A172 (cell line): ENCODE measurements around the gene MEIOB. TPM values are rescaled to one million over a fixed set of nuclear protein-coding genes. Genes with fewer than 3 reads are reported as not detected.
"Not testable (repeated sequence)": the region's sequence is repeated elsewhere in the genome, so short reads cannot be mapped to it uniquely, and the experiment has no call there.

Experiments
- DNase-seq: peaks from one replicate; pipeline ENCODE4 v3.0.0-alpha.2; 2015; ENCODE audit warnings: low spot score
- total RNA-seq: library from RNA; depleted of rRNA; stranded (reverse); fragments of >200 nt; shearing (Covaris generic); gene quantifications from 2 replicates; pipeline ENCODE4 v1.2.3, GENCODE V29; 2014

The MEIOB gene
- total RNA-seq, 1 experiment from 2014 or later: 0.38 TPM

- DNase-seq: no peak
These were observed 56.5 kb downstream of the MEIOB start for GRCh38 chr16:1815461-1815860.

- DNase-seq: peak; percentile 69
These were observed 59.2 kb downstream of the MEIOB start for GRCh38 chr16:1812732-1813163.

DNA sequence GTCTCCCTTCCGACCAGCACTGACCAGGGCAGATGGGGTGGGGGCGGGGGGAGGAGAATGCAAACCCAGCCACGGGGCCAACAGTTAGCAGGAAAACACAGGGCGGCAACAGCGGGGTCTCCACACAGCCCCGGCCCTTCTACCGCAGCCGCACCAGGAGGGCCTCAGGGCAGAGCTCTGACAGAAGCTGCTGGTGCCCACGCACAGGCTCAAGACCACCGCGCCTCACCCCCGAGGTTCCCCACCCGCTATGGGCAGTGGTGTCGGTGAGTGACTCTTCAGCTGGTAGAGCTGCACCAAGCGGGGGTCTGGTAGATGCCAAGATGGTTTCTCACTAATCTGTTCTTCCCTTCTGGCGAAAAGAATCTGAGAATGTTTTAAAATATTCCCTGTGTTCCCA is 61.4 kb downstream of the MEIOB start:
- no peak for DNase-seq

DNA sequence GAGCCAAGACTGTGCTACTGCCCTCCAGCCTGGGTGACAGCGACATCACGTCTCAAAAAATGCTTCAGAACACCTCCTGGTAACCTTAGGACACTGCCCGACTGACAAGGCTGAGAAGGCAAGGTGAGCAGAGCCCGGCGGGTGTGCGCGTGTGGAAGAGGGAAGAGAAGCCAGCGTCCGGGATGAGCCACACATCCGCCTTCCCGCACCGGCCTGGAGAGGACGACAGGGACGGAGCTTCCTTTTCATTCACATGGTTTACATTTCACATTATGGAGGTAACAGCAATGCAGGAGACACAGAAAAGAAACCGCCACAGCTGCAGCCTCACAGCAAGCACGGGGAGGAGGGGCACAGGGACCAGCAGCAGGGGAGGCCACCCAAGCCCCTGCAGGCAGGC is 61.9 kb downstream of the MEIOB start:
- DNase-seq: no peak

DNA sequence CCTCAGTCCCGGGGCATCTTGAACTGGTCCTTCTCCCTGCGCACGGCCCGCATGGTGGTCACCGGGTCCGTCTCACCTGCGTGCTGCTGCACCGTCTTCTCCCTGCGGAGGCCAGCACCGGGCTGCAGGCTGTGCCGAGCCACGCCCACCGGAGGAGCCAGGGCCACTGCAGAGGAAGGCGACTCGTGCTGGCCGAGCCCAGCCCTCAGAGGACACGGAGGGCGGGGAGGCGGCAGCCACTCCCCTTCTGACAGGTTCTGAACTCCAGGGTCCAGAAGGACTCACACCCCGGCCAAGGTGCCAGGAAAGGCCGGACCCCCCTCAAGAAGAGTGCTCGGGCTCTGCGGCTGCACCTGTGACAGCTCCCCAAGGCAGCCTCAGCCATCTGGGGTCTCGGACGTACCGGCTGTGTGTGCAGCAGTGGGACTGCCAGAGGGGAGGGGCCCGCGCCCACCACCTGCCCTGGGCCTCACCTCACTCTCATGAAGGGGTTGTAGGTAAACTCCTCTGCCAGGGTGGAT is 62.6 kb downstream of the MEIOB start:
- DNase-seq: no peak

DNA sequence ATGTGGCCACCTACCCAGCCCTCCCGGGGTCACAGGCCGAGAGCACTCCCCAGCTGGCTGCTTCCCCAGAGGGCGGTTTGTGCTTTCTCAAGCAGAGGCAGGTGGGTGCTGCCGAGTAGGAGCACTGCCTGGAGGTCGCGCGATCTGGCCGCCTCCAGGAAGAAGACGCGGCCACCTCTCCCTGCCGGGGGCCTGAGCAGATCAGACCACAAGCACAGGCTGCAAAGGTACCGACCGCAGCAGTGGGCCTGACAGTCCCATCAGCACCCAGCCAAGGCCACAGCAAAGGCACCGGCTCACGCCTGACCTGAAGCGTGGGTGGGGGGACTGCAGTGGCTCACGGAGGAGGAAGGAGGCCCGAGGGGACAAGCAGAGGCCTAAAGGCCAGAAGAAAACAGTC is 63.3 kb downstream of the MEIOB start:
- no peak for DNase-seq

DNA sequence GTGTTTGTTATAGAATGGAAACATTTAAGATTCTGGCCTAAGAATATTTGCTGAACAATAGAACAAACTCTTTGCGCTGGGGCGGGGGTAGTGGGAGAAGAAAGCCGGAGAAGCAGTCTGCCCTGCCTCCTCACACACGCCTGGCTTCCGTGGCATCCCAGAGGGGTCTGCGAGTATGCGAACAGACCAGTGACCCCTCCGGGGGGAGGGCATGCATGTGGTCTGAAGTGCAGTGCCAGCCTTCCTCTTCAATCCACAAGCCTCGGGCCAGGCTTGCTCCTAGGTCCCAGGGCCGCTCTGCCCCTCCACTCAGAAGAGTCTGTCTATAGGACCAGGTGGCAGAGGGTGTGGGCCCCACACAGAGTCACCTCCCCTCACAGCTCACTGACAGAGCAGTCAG is 64.3 kb downstream of the MEIOB start:
- no peak for DNase-seq

DNA sequence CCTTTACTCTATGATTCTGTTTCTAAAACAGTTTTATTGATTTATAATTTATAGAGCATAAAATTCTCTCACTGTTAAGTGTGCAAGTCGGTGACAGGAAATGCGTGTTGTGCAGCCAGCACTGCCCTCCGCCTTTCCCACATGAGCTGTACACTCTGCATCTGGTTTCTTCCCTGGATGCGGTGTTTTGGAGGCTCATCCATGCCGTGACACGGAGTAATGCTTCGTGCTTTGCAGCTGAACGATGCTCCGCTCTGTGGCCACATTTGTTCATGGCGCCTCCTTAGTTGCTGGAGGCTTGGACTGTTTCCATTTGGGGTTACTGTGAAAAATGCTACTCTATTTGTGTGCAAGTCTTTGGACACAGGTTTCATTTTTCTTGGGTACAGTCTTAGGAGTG is 71.3 kb downstream of the MEIOB start:
- DNase-seq: no peak

GRCh38 chr16:1799263-1799662 is 72.7 kb downstream of the MEIOB start:
- DNase-seq: not testable (repeated sequence)

- DNase-seq: no peak
These were observed 76.9 kb downstream of the MEIOB start for GRCh38 chr16:1794908-1795666.

- DNase-seq: no peak
These were observed 77.6 kb downstream of the MEIOB start for GRCh38 chr16:1794221-1794871.

- no peak for DNase-seq
These were observed 78.3 kb downstream of the MEIOB start, which contains the start of gene IGFALS for GRCh38 chr16:1793578-1794220. Gene IGFALS, minus strand, starts transcription at chr16:1793705. Its CDS starts 53 bp downstream, at chr16:1793652.

DNA sequence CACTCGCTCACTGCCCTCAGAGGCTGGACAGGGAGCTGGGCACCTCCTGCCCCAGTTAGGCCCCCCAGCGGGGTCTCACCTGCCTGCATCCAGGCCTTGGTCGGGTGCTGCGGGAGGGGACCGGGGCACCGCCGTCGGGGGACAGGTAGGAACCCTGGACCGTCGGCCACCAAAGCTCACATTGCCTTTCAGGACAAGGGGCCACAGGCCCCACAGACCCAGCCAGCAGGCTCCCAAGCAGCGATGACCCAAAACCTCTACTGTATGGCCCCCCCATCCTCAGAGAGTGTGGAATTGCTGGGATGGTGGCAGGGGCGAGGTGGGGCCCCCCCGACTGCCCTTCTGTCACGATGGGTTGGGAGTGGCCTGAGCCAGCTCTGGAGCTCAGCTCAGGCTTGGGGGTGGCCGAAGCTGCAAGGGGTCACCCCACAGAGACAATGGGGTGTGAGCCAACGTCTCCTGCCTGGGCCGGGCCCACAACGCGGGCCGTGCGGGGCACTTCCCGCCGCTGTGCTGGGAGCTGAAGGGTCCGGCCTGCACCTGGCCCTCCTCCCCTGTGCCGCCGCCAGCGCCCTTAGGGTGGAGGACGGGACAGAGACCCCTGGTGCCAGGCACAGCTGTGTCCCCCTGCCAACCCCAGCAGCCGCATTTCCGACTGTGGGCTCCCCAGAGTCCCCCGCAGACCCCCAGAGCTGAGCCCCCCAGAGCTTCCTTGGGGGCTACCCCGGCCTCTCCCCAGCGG is 79.0 kb downstream of the MEIOB start:
- DNase-seq: no peak

DNA sequence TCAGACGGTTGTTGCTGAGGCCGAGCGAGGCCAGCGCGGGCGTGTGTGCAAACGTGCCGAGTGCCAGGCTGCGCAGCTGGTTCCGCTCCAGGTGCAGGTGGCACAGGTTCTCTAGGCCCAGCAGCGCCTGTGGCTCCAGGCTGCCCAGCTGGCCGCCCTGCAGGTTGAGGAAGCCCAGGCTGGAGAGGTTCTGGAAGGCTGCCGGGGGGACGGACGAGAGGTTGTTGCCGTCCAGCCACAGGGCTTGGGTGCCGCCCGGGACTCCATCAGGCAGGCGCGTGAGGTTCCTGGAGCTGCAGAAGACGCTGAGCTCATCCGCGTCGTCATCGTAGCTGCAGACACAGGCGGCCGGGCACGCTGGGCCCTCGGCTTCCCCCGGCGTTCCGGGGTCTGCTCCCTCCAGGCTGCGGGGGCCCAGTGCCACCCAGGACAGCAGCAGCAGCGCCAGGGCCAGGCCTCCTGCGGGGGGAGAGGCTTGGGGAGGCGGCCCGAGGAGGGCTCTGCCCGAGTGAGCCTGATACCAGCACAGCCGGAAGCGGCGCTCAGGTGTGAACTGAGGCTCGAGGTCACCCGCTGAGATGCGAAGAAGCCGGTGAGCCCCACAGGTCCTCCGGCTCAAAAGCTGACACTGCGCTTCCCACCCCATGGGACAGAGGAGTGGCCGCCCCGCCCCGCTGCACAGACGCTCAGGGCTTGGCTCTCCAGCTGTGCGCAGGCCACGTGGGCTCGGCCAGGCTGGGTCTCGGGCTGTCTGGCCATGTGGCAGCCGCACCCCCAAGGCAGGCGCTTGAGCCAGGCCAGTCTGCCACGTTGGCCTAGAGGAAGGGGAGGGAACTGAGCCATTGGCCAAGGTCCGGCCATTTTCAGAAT is 79.8 kb downstream of the MEIOB start:
- DNase-seq: no peak

DNA sequence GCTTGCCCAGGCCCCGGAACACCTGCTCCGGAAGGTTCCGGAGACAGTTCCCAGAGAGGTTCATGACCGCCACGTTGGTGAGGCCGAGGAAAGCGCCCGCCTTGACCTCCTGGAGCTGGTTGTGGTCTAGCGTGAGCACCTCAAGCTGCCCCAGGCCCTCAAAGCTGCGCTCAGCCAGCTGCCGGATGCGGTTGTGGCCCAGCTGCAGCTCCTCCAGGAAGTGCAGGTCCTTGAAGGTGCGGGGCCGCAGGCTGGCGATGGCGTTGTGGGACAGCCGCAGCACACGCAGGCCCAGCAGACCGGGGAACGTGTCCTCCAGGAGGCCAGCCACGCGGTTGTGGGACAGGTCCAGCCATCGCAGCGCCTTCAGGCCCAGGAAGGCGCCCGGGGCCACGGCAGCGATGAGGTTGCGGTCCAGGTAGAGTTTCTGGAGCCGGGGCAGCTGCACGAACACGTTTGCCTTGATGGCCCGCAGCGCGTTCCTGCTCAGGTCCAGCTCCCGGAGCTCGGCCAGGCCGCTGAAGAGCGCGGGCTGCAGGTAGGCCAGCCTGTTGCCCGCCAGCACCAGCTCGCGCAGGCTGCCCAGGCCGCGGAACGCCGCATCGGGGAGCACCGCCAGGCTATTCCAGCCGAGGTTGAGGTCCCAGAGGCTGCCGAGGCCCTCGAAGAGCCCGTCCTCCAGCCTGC is 80.6 kb downstream of the MEIOB start:
- no peak for DNase-seq

DNA sequence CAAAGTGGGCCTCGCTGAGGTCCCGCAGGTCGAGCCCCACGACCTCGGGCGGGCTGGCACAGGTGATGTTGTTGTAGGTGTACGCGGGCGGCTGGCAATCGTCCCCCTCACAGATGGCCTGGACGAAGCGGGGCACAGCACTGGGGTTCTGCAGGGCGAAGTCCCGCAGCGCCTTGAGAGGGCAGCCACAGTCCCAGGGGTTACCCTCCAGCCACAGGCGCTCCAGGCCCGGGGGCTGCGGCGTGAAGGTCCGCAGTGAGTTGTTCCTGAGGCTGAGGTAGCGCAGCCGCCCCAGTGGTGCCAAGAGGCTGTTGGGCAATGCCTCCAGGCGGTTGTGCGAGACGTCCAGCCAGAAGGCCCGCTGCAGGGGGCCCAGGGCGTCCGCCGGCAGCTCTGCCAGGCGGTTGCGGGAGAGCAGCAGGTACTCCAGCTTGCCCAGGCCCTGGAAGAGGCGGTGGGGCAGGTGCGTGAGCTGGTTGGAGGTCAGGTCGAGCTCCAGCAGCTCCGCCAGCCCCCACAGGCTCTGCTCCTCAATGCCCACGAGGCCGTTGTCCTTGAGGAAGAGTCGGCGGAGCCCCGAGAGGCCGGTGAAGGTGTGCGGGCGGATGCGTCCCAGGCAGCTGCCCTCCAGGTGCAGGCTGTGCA is 81.2 kb downstream of the MEIOB start:
- DNase-seq: no peak

- no peak for DNase-seq
These were observed 81.7 kb downstream of the MEIOB start for GRCh38 chr16:1790261-1790610.

DNA sequence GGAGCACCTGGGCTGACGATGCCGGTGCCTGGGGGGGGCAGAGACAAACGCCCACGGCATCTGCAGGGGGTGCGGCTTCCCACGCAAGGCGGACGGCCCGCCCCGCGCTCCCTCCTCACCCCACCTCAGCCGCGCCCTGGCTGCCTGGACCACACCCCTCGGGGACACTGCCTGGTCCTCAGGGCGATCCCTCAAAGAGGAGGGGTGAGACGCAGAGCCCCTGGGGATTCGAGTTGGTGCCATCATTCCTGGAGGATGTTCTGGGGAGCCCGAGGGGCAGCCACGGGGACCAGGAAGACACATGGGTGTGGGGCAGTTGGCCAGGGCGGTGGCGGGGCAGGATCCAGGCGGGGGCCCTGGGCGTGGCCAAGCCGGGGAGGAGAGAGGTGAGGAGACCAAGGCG is 82.3 kb downstream of the MEIOB start:
- no peak for DNase-seq

GRCh38 chr16:1788708-1789100 is 83.3 kb downstream of the MEIOB start:
- DNase-seq: no peak
